ENCODE data around the gene ZNF827. TPM values are rescaled to one million over a fixed set of nuclear protein-coding genes. Genes with fewer than 3 reads are reported as not detected.

ZNF827 gene
- total RNA-seq, 4 donors from 2014 or later, result 23.9 to 52.3 (median 29.3) TPM

- H3K27ac ChIP-seq, result peak overlapping the region in 2 of 3 donors; percentile 42 to 53
- no peaks in the 10 kb centered on the region for H3K27me3 ChIP-seq
- no peaks in the 10 kb centered on the region for H3K9me3 ChIP-seq
- intact Hi-C loops (cut with DNase I), result no loop called here
- WGBS, 2 donors, result 92 to 94% methylated on average over 3 of the region's 3 CpGs
- TF ChIP-seq POLR2A (IDR thresholded peaks at IDR 0.05), result no peak
- TF ChIP-seq, protein P1, sequence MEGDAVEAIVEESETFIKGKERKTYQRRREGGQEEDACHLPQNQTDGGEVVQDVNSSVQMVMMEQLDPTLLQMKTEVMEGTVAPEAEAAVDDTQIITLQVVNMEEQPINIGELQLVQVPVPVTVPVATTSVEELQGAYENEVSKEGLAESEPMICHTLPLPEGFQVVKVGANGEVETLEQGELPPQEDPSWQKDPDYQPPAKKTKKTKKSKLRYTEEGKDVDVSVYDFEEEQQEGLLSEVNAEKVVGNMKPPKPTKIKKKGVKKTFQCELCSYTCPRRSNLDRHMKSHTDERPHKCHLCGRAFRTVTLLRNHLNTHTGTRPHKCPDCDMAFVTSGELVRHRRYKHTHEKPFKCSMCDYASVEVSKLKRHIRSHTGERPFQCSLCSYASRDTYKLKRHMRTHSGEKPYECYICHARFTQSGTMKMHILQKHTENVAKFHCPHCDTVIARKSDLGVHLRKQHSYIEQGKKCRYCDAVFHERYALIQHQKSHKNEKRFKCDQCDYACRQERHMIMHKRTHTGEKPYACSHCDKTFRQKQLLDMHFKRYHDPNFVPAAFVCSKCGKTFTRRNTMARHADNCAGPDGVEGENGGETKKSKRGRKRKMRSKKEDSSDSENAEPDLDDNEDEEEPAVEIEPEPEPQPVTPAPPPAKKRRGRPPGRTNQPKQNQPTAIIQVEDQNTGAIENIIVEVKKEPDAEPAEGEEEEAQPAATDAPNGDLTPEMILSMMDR (IDR thresholded peaks at IDR 0.05), result no peak
- no peak for DNase-seq
- H3K36me3 ChIP-seq, result no peaks in the 10 kb centered on the region
- no peak overlapping the region for H3K4me3 ChIP-seq (replicated peaks in 1 of 3)
- H3K4me1 ChIP-seq, result peaks cover 15 to 16% of the 10 kb centered on the region in 2 donors
Measured at GRCh38 chr4:145830699-145831098, 107.9 kb downstream of the ZNF827 start.

DNA sequence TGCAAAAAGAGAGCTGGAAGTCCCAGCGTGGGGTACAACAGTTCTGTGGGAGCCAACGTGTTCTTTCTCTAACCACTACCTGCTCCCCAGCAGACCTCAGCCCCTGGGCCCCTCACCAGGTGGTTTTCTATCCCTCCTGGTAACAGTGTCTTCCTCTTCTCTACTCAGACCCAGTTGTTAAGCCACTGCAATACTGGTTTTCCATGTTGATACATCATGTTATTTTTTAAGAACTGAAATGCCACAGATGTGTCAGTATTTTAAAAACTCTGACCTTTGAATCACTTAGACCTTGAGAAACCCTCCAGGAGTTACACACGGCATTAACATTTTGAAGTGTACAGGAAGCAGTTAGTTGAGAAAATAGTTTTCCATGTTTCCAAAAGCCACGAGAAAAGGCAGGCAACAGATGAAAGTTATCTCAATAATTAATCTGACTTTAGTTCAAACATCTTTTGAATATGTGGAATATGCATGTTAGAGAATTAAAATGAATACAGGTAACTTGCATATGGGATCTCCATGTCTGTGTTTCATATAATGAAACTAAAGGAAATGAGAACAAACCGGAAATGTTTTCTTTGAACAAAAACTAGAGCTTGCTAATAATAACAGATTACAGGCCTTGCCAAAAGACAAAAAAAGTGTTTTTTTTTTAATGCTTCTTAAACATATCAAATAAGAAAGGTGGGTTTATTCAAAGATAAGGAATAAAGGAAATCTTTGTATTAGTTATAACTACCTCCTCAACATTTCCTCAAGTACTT, 108.8 kb downstream of the ZNF827 start:
- no peak overlapping the region for H3K4me3 ChIP-seq (replicated peaks in 1 of 3)
- peaks cover 15 to 16% of the 10 kb centered on the region in 2 donors for H3K4me1 ChIP-seq
- WGBS, 2 donors, result 45 to 50% methylated on average over 5 of the region's 5 CpGs
- no peaks in the 10 kb centered on the region for H3K9me3 ChIP-seq
- peak overlapping the region; percentile 42 to 73 (median 53) for H3K27ac ChIP-seq
- no peaks in the 10 kb centered on the region for H3K36me3 ChIP-seq
- intact Hi-C loops (cut with DNase I), result no loop called here
- TF ChIP-seq, protein P1 (IDR thresholded peaks at IDR 0.05), result no peak
- no peak for DNase-seq
- H3K27me3 ChIP-seq, result no peaks in the 10 kb centered on the region

- Histone ChIP-seq H3K4me1 (peaks cover 15 to 16% of the 10 kb centered on the region in 2 donors), H3K4me3 (replicated peaks in 1 of 3) (no peak overlapping the region), H3K27ac (peak overlapping the region; percentile 42 to 73 (median 53)), H3K9me3 (no peaks in the 10 kb centered on the region), H3K27me3 (no peaks in the 10 kb centered on the region), H3K36me3 (no peaks in the 10 kb centered on the region)
- no peak for TF ChIP-seq POLR2A (IDR thresholded peaks at IDR 0.05)
- TF ChIP-seq, protein P1 (IDR thresholded peaks at IDR 0.05), result no peak
- DNase-seq, result no peak
- intact Hi-C loops (cut with DNase I), result no loop called here
- WGBS, 2 donors, result 67 to 69% methylated on average over 3 of the region's 3 CpGs
Measured at GRCh38 chr4:145828802-145829485, 109.7 kb downstream of the ZNF827 start.

- TF ChIP-seq, protein P1 (IDR thresholded peaks at IDR 0.05), result no peak
- no peak for TF ChIP-seq POLR2A (IDR thresholded peaks at IDR 0.05)
- no peaks in the 10 kb centered on the region for H3K36me3 ChIP-seq
- peak; percentile 6 to 31 for DNase-seq
- H3K4me1 ChIP-seq, result peaks cover 15 to 16% of the 10 kb centered on the region in 2 donors
- H3K27me3 ChIP-seq, result no peaks in the 10 kb centered on the region
- intact Hi-C loops (cut with DNase I), result no loop called here
- H3K4me3 ChIP-seq (replicated peaks in 1 of 3), result no peak overlapping the region
- no peaks in the 10 kb centered on the region for H3K9me3 ChIP-seq
- 88 to 91% methylated on average over 11 of the region's 11 CpGs for WGBS, 2 donors
- H3K27ac ChIP-seq, result peak overlapping the region in 1 of 3 donors; percentile 42
Measured at GRCh38 chr4:145827885-145828284, 110.7 kb downstream of the ZNF827 start.

GRCh38 chr4:145825255-145825654, 113.4 kb downstream of the ZNF827 start:
- Histone ChIP-seq H3K4me1 (peaks cover 10 to 16% of the 10 kb centered on the region in 2 donors), H3K27me3 (no peaks in the 10 kb centered on the region), H3K4me3 (replicated peaks in 1 of 3) (no peak overlapping the region), H3K36me3 (no peaks in the 10 kb centered on the region), H3K27ac (no peak overlapping the region), H3K9me3 (no peaks in the 10 kb centered on the region)
- TF ChIP-seq POLR2A (IDR thresholded peaks at IDR 0.05), result no peak
- TF ChIP-seq, protein P1 (IDR thresholded peaks at IDR 0.05), result no peak
- DNase-seq, result no peak
- 96 to 97% methylated on average over 7 of the region's 7 CpGs for WGBS, 2 donors
- intact Hi-C loops (cut with DNase I), result no loop called here

Data from thyroid gland (tissue), 4 donors.